Testis (tissue), 3 donors: ENCODE data around the gene GAB4. TPM values are rescaled to one million over a fixed set of nuclear protein-coding genes. Genes with fewer than 3 reads are reported as not detected.

Source experiments
- DNase-seq: peaks from one replicate; pipeline ENCODE4 v3.0.0-alpha.2; 2019
- H3K27ac ChIP-seq, 2 donors: fragments of 200-600 bp; sonication (generic); one replicate each; pipeline ENCODE4 v1.5.1; 2019
- H3K27me3 ChIP-seq: fragments of 200-600 bp; sonication (generic); one replicate; pipeline ENCODE4 v1.5.1; 2019
- H3K36me3 ChIP-seq: fragments of 200-600 bp; sonication (generic); one replicate; pipeline ENCODE4 v1.5.1; 2017; ENCODE audit warnings: low read depth; ENCODE audit errors: missing control alignments
- H3K4me1 ChIP-seq: fragments of 200-600 bp; sonication (generic); one replicate; pipeline ENCODE4 v1.5.1; 2019
- H3K4me3 ChIP-seq, 2 donors: fragments of 200-600 bp; sonication (generic); one replicate each; pipeline ENCODE4 v1.5.1; 2017 to 2019
- H3K9me3 ChIP-seq: fragments of 200-600 bp; sonication (generic); one replicate; pipeline ENCODE4 v1.5.1; 2017
- CTCF ChIP-seq, 3 experiments: fragments of 450-650 bp in 2 of 3; fragments of 200-600 bp in 1 of 3; sonication (generic) in 1 of 3; IDR thresholded peaks; one replicate each; pipeline ENCODE4 v1.5.1; 2016 to 2019; ENCODE audit warnings: antibody characterized with exemption in 3 of 3, mild to moderate bottlenecking in 2 of 3, moderate library complexity in 1 of 3
- POLR2A ChIP-seq: fragments of 450-650 bp; IDR thresholded peaks from one replicate; pipeline ENCODE4 v1.6.1; 2017; ENCODE audit warnings: antibody characterized with exemption, mild to moderate bottlenecking, moderate library complexity
- WGBS, 2 donors: methylation state at CpG; one replicate each; pipeline ENCODE4 v1.1.5; 2018; 5-methylcytosine and 5-hydroxymethylcytosine counted together
- intact Hi-C: fragments of 100-400 bp; cut with DNase I; formaldehyde crosslinking; loops from one replicate; pipeline ENCODE4 v1.15.1; 2023; ENCODE audit warnings: low total_unique reads
- polyA plus RNA-seq: library from polyadenylated mRNA; stranded (reverse); fragments of 350-450 nt; fragmentation: Illumina TruSeq; extraction: RNeasy Lipid Tissue Mini Kit (QIAGEN cat#74804); gene quantifications from one replicate; pipeline ENCODE4 v1.2.3, GENCODE V29; 2014; ENCODE audit warnings: low read depth, low replicate concordance; ENCODE audit not compliant: insufficient read depth
- total RNA-seq, 2 donors: library from RNA; depleted of rRNA; stranded (reverse); fragments of >200 nt; gene quantifications; one replicate each; pipeline ENCODE4 v1.2.3, GENCODE V29; 2016

The GAB4 gene
- total and polyA plus RNA-seq, 3 donors from 2014 or later: 8.5 to 10.4 (median 10.2) TPM

- Histone ChIP-seq H3K27me3 (no peaks in the 10 kb centered on the region), H3K4me3 (no peak overlapping the region), H3K9me3 (no peaks in the 10 kb centered on the region), H3K27ac (no peak overlapping the region), H3K4me1 (no peaks in the 10 kb centered on the region), H3K36me3 (no peaks in the 10 kb centered on the region)
- no peak for TF ChIP-seq CTCF (IDR thresholded peaks at IDR 0.05)
- no peak for TF ChIP-seq POLR2A
- intact Hi-C loops: no loop called here
- no peak for DNase-seq
- WGBS, 2 donors: 86 to 93% methylated on average over 2 of the region's 2 CpGs
Observed at GRCh38 chr22:16973591-16974297, 34.3 kb downstream of the GAB4 start.

GRCh38 chr22:16972311-16972710 is 35.7 kb downstream of the GAB4 start:
- intact Hi-C loops: no loop called here
- H3K4me3 ChIP-seq: no peak overlapping the region
- no peaks in the 10 kb centered on the region for H3K36me3 ChIP-seq
- no peaks in the 10 kb centered on the region for H3K9me3 ChIP-seq
- no peaks in the 10 kb centered on the region for H3K27me3 ChIP-seq
- no peak for DNase-seq
- H3K4me1 ChIP-seq: no peaks in the 10 kb centered on the region
- no peak overlapping the region for H3K27ac ChIP-seq
- no peak for TF ChIP-seq CTCF (IDR thresholded peaks at IDR 0.05)
- no peak for TF ChIP-seq POLR2A
- 87 to 90% methylated on average over 4 of the region's 4 CpGs for WGBS, 2 donors

- 71 to 83% methylated on average over 4 of the region's 4 CpGs for WGBS, 2 donors
- TF ChIP-seq POLR2A (no peak), CTCF (IDR thresholded peaks at IDR 0.05) (no peak)
- H3K27me3 ChIP-seq: no peaks in the 10 kb centered on the region
- H3K36me3 ChIP-seq: no peaks in the 10 kb centered on the region
- no peaks in the 10 kb centered on the region for H3K9me3 ChIP-seq
- H3K27ac ChIP-seq: no peak overlapping the region
- no peak overlapping the region for H3K4me3 ChIP-seq
- intact Hi-C loops: no loop called here
- H3K4me1 ChIP-seq: no peaks in the 10 kb centered on the region
- DNase-seq: no peak
Observed at GRCh38 chr22:16970446-16970845, 37.6 kb downstream of the GAB4 start.

GRCh38 chr22:16969508-16970327 is 38.3 kb downstream of the GAB4 start:
- H3K9me3 ChIP-seq: no peaks in the 10 kb centered on the region
- intact Hi-C loops: no loop called here
- DNase-seq: no peak
- H3K36me3 ChIP-seq: no peaks in the 10 kb centered on the region
- TF ChIP-seq POLR2A (no peak), CTCF (IDR thresholded peaks at IDR 0.05) (no peak)
- H3K27me3 ChIP-seq: no peaks in the 10 kb centered on the region
- H3K27ac ChIP-seq: no peak overlapping the region
- H3K4me1 ChIP-seq: no peaks in the 10 kb centered on the region
- 69 to 75% methylated on average over 4 to 8 of the region's 8 CpGs for WGBS, 2 donors
- H3K4me3 ChIP-seq: no peak overlapping the region
